HL-60 (cell line): Measurements from ENCODE around the gene MPPED1.

Source experiments
- DNase-seq, 2 experiments: peaks; one replicate each; pipeline ENCODE4 v3.0.0-alpha.2; 2010 to 2020; ENCODE audit warnings: low read depth in 1 of 2, low spot score in 1 of 2
- H3K27ac ChIP-seq: fragments of 250-450 bp; sonication (Bioruptor Pico); replicated peaks from 2 replicates; pipeline ENCODE4 v1.5.1; 2020; ENCODE audit warnings: mild to moderate bottlenecking, moderate library complexity
- H3K27me3 ChIP-seq: fragments of 250-450 bp; sonication (Bioruptor Pico); 2 replicates; pipeline ENCODE4 v1.5.1; 2021; ENCODE audit warnings: mild to moderate bottlenecking, moderate library complexity; ENCODE audit not compliant: insufficient read depth, poor library complexity, severe bottlenecking
- H3K4me3 ChIP-seq: replicated peaks from 2 replicates; pipeline ENCODE4 v1.5.1; 2011; ENCODE audit warnings: mild to moderate bottlenecking, control low read depth, low read length; ENCODE audit not compliant: insufficient read depth
- CTCF ChIP-seq: IDR thresholded peaks from one replicate; pipeline ENCODE4 v1.5.1; 2011; ENCODE audit warnings: low read length, control low read depth, inconsistent platforms; ENCODE audit not compliant: insufficient read depth
- GABPA ChIP-seq: IDR thresholded peaks from 2 replicates; pipeline ENCODE4 v1.6.1; 2012; ENCODE audit warnings: low read depth
- REST ChIP-seq: IDR thresholded peaks from 2 replicates; pipeline ENCODE4 v1.6.1; 2012; ENCODE audit warnings: low read depth; ENCODE audit not compliant: insufficient replicate concordance

MPPED1 gene

GRCh38 chr22:43555561-43556515 lies 144.0 kb downstream of the MPPED1 start:
- H3K4me3 ChIP-seq, result no peak overlapping the region
- no peak for TF ChIP-seq GABPA
- TF ChIP-seq REST, result peak; percentile 36
- no peak for TF ChIP-seq CTCF
- DNase-seq, result no peak
- no peaks in the 10 kb centered on the region for H3K27me3 ChIP-seq
- H3K27ac ChIP-seq, result no peak overlapping the region
